CD4-positive, alpha-beta memory T cell (primary cell): ENCODE data around the gene NACC2. TPM values are rescaled to one million over a fixed set of nuclear protein-coding genes. Genes with fewer than 3 reads are reported as not detected.
A peak's percentile ranks its signal among the peaks of the same experiment; 100 is the strongest.

Source experiments
- CTCF ChIA-PET: fragments of 350-600 bp; sonication (Branson Sonifier 250); formaldehyde crosslinking; loops from one replicate; lab custom pipeline; 2021; ENCODE audit warnings: inconsistent platforms; ENCODE audit not compliant: partially characterized antibody; lab: Charles Lee
- POLR2A ChIA-PET: fragments of 350-600 bp; sonication (Branson Sonifier 250); formaldehyde crosslinking; loops from one replicate; lab custom pipeline; 2021; ENCODE audit not compliant: partially characterized antibody; lab: Charles Lee
- DNase-seq, 5 donors: peaks; one replicate each; pipeline versions ENCODE4 v3.0.0 to v3.0.0-alpha.2; 2020 to 2022; ENCODE audit warnings: mixed read lengths in 1 of 5
- H3K27ac ChIP-seq: one replicate; pipeline ENCODE4 v1.7.0; 2013; ENCODE audit warnings: low read depth, low read length
- H3K27me3 ChIP-seq: 2 replicates; pipeline ENCODE4 v1.7.0; 2013; ENCODE audit warnings: mild to moderate bottlenecking, low read length, moderate library complexity; ENCODE audit not compliant: insufficient read depth
- H3K36me3 ChIP-seq: 2 replicates; pipeline ENCODE4 v1.7.0; 2013; ENCODE audit warnings: mild to moderate bottlenecking, low read length, moderate library complexity; ENCODE audit not compliant: insufficient read depth
- H3K4me1 ChIP-seq: 2 replicates; pipeline ENCODE4 v1.7.0; 2013; ENCODE audit warnings: mild to moderate bottlenecking, low read length, moderate library complexity; ENCODE audit not compliant: insufficient read depth
- H3K4me3 ChIP-seq, 2 donors: one replicate each; pipeline ENCODE4 v1.7.0; 2013; ENCODE audit warnings: low read length in 2 of 2, mild to moderate bottlenecking in 1 of 2
- H3K9me3 ChIP-seq, 2 donors: one replicate each; pipeline ENCODE4 v1.7.0; 2013; ENCODE audit warnings: low read length in 2 of 2, control low read depth in 1 of 2; ENCODE audit not compliant: control insufficient read depth in 1 of 2
- H3K27ac Mint-ChIP-seq, 7 donors: one replicate each; pipeline ENCODE4 v1.8.0; 2020 to 2021; ENCODE audit warnings: mixed read lengths in 7 of 7, mild to moderate bottlenecking in 6 of 7, inconsistent platforms in 3 of 7, moderate library complexity in 3 of 7
- H3K27me3 Mint-ChIP-seq, 2 donors: one replicate each; pipeline ENCODE4 v1.8.0; 2020 to 2021; ENCODE audit warnings: mixed read lengths in 2 of 2
- H3K36me3 Mint-ChIP-seq, 2 donors: one replicate each; pipeline ENCODE4 v1.8.0; 2020 to 2021; ENCODE audit warnings: mixed read lengths in 2 of 2, inconsistent platforms in 1 of 2, mild to moderate bottlenecking in 1 of 2
- H3K4me1 Mint-ChIP-seq, 4 donors: one replicate each; pipeline ENCODE4 v1.8.0; 2020 to 2021; ENCODE audit warnings: mixed read lengths in 4 of 4, mild to moderate bottlenecking in 1 of 4
- H3K4me3 Mint-ChIP-seq, 8 donors: one replicate each; pipeline ENCODE4 v1.8.0; 2020 to 2021; ENCODE audit warnings: mixed read lengths in 8 of 8, mild to moderate bottlenecking in 7 of 8, moderate library complexity in 6 of 8, inconsistent platforms in 3 of 8
- H3K9me3 Mint-ChIP-seq, 8 donors: one replicate each; pipeline ENCODE4 v1.8.0; 2020 to 2021; ENCODE audit warnings: mixed read lengths in 8 of 8, mild to moderate bottlenecking in 5 of 8, inconsistent platforms in 3 of 8, moderate library complexity in 1 of 8
- intact Hi-C: fragments of 100-400 bp; cut with micrococcal nuclease; formaldehyde crosslinking; loops from one replicate; pipeline ENCODE4 v1.15.1; 2023
- polyA plus RNA-seq, 2 donors: library from polyadenylated mRNA; unstranded; fragments of 300-500 nt; fragmentation: Illumina TruSeq; gene quantifications; one replicate each; pipeline ENCODE4 v1.2.3, GENCODE V29; 2021
- total RNA-seq, 2 experiments: library from RNA; stranded (reverse); gene quantifications; one replicate each; pipeline ENCODE4 v1.2.3, GENCODE V29; 2021

The NACC2 gene
- total and polyA plus RNA-seq, 4 experiments from 2014 or later = 0.58 to 12.2 (median 7.1) TPM

DNA sequence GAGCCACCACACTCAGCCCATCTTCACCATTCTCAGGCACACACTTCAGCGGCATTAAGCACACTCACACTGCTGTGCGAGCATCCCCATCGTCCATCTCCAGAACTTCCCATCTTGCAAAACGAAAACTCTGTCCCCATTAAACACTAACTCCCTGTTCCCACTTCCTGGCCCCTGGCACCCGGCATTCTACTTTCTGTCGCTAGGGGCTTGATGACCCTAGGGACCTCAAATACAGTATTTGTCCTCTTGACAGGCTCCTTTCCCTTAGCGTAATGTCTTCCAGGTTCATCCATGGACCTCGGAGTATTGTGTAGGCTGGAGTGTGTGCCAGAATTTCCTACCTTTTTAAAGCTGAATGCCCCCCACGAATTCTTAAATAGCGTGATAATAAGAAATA, 119.3 kb downstream of the NACC2 start:
- H3K4me3 ChIP-seq = no peak overlapping the region
- H3K4me1 ChIP-seq = peaks cover 19% of the 10 kb centered on the region
- Mint-ChIP-seq H3K27me3 (no peaks in the 10 kb centered on the region), H3K9me3 (peaks cover 0 to under 1% (median 0%) of the 10 kb centered on the region in 8 donors), H3K4me3 (no peak overlapping the region), H3K36me3 (no peaks in the 10 kb centered on the region), H3K27ac (peak overlapping the region in 1 of 7 donors; percentile 44), H3K4me1 (peaks cover 5 to 15% (median 9%) of the 10 kb centered on the region in 4 donors)
- H3K36me3 ChIP-seq = no peaks in the 10 kb centered on the region
- H3K27me3 ChIP-seq = no peaks in the 10 kb centered on the region
- intact Hi-C loops = no loop called here
- ChIA-PET CTCF (interaction anchor here (1.5 kb wide), 1 partner anchor 8 kb away, joined by 7 read pairs; no protein-coding TSS in a partner anchor), POLR2A (interaction anchor here (1.1 kb wide), 1 partner anchor 15 kb away, joined by 3 read pairs; no protein-coding TSS in a partner anchor)
- DNase-seq = no peak
- H3K9me3 ChIP-seq = no peaks in the 10 kb centered on the region
- H3K27ac ChIP-seq = no peak overlapping the region

- Histone ChIP-seq H3K4me1 (peaks cover 9% of the 10 kb centered on the region), H3K27ac (no peak overlapping the region), H3K27me3 (no peaks in the 10 kb centered on the region), H3K36me3 (no peaks in the 10 kb centered on the region), H3K9me3 (no peaks in the 10 kb centered on the region), H3K4me3 (no peak overlapping the region)
- ChIA-PET POLR2A (no interaction called here), CTCF (no interaction called here)
- Mint-ChIP-seq H3K4me3 (no peak overlapping the region), H3K27ac (no peak overlapping the region), H3K9me3 (peaks cover 0 to 4% (median 0%) of the 10 kb centered on the region in 8 donors), H3K4me1 (peaks cover 5 to 8% (median 7%) of the 10 kb centered on the region in 4 donors), H3K27me3 (peaks cover 0 to 2% of the 10 kb centered on the region in 2 donors), H3K36me3 (no peaks in the 10 kb centered on the region)
- intact Hi-C loops = no loop called here
- DNase-seq = no peak
These were observed 120.9 kb downstream of the NACC2 start for GRCh38 chr9:135974220-135974573.

- H3K36me3 ChIP-seq = no peaks in the 10 kb centered on the region
- no peak overlapping the region for H3K27ac ChIP-seq
- Mint-ChIP-seq H3K27me3 (peaks cover 0 to 2% of the 10 kb centered on the region in 2 donors), H3K27ac (no peak overlapping the region), H3K4me3 (no peak overlapping the region), H3K36me3 (no peaks in the 10 kb centered on the region), H3K9me3 (peaks cover 0 to 4% (median 0%) of the 10 kb centered on the region in 8 donors), H3K4me1 (peaks cover 0 to 1% (median under 1%) of the 10 kb centered on the region in 4 donors)
- peak in 1 of 5 donors; percentile 19 for DNase-seq
- no peak overlapping the region for H3K4me3 ChIP-seq
- H3K27me3 ChIP-seq = no peaks in the 10 kb centered on the region
- H3K9me3 ChIP-seq = no peaks in the 10 kb centered on the region
- intact Hi-C loops = no loop called here
- POLR2A ChIA-PET = no interaction called here
- peaks cover 2% of the 10 kb centered on the region for H3K4me1 ChIP-seq
- CTCF ChIA-PET = no interaction called here
These were observed 121.5 kb downstream of the NACC2 start for GRCh38 chr9:135973277-135974219.

- no peak overlapping the region for H3K4me3 ChIP-seq
- POLR2A ChIA-PET = no interaction called here
- CTCF ChIA-PET = interaction anchor here (2.0 kb wide), 1 partner anchor 150 kb away, joined by 10 read pairs; no protein-coding TSS in a partner anchor
- H3K4me3 Mint-ChIP-seq = no peak overlapping the region
- H3K36me3 Mint-ChIP-seq = peaks cover 0 to 1% of the 10 kb centered on the region in 2 donors
- peak overlapping the region in 1 of 7 donors; percentile 28 for H3K27ac Mint-ChIP-seq
- no peaks in the 10 kb centered on the region for H3K36me3 ChIP-seq
- no peak overlapping the region for H3K27ac ChIP-seq
- no peaks in the 10 kb centered on the region for H3K27me3 ChIP-seq
- DNase-seq = peak; percentile 46 to 69 (median 52)
- peaks cover 4 to 7% of the 10 kb centered on the region in 2 donors for H3K27me3 Mint-ChIP-seq
- H3K4me1 Mint-ChIP-seq = peaks cover 6 to 9% (median 7%) of the 10 kb centered on the region in 4 donors
- peaks cover 10% of the 10 kb centered on the region for H3K4me1 ChIP-seq
- H3K9me3 ChIP-seq = no peaks in the 10 kb centered on the region
- peaks cover 0 to 4% (median 0%) of the 10 kb centered on the region in 8 donors for H3K9me3 Mint-ChIP-seq
- intact Hi-C loops = no loop called here
These were observed 123.2 kb downstream of the NACC2 start for GRCh38 chr9:135971892-135972291.

DNA sequence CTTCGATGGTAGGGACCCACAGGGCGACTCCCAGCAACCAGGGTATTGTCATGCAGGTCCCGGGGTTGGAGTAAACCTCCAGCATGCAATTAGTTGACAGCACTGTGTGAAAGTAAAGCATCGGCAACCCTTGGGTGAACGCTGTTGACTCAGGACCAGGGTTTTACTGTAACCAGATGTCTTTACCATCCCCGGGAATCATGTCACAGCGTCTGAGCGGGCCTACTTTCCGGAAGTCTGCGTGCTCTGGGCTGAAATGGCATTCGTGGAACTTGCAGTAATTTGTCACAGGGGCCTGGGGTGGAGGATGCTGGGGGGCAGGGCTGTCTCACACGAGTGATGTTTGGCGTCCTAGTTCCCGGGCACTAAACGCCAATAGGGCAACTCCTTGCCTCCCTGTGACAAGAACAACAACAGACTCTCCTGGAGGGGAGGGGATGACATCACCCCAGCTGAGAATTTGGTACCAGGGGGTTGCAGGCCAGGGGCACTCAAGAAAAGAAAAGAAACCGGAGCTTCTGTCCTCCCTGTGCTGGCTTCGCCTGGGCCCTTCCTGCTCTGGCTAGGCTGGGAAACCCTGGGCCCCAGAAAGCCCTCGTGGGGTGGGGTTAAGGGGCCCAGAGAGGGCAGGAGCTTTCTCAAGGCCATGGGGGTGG, 123.8 kb downstream of the NACC2 start:
- Mint-ChIP-seq H3K27ac (no peak overlapping the region), H3K4me3 (no peak overlapping the region), H3K36me3 (peaks cover 0 to 1% of the 10 kb centered on the region in 2 donors), H3K4me1 (peaks cover 6 to 9% (median 7%) of the 10 kb centered on the region in 4 donors), H3K9me3 (peaks cover 0 to 4% (median 0%) of the 10 kb centered on the region in 8 donors), H3K27me3 (peaks cover 4 to 7% of the 10 kb centered on the region in 2 donors)
- Histone ChIP-seq H3K27ac (no peak overlapping the region), H3K27me3 (no peaks in the 10 kb centered on the region), H3K9me3 (no peaks in the 10 kb centered on the region), H3K4me1 (peaks cover 10% of the 10 kb centered on the region), H3K4me3 (no peak overlapping the region), H3K36me3 (no peaks in the 10 kb centered on the region)
- POLR2A ChIA-PET = no interaction called here
- DNase-seq = no peak
- intact Hi-C loops = no loop called here
- CTCF ChIA-PET = interaction anchor here (0.6 to 2.0 kb wide), 2 partner anchors 151 to 1076 kb away, joined by 3 to 10 read pairs; no protein-coding TSS in a partner anchor

- H3K4me3 Mint-ChIP-seq = no peak overlapping the region
- peak overlapping the region in 1 of 7 donors; percentile 6 for H3K27ac Mint-ChIP-seq
- peaks cover 0 to 1% of the 10 kb centered on the region in 2 donors for H3K36me3 Mint-ChIP-seq
- Histone ChIP-seq H3K4me1 (peaks cover 10% of the 10 kb centered on the region), H3K4me3 (no peak overlapping the region), H3K27me3 (no peaks in the 10 kb centered on the region), H3K36me3 (no peaks in the 10 kb centered on the region), H3K27ac (no peak overlapping the region), H3K9me3 (no peaks in the 10 kb centered on the region)
- H3K9me3 Mint-ChIP-seq = peaks cover 0 to 4% (median 0%) of the 10 kb centered on the region in 8 donors
- DNase-seq = no peak
- CTCF ChIA-PET = interaction anchor here (0.6 to 2.0 kb wide), 3 partner anchors 9 to 1077 kb away, joined by 3 to 10 read pairs (median 3); no protein-coding TSS in a partner anchor
- intact Hi-C loops = no loop called here
- H3K4me1 Mint-ChIP-seq = peaks cover 6 to 9% (median 7%) of the 10 kb centered on the region in 4 donors
- H3K27me3 Mint-ChIP-seq = peaks cover 4 to 7% of the 10 kb centered on the region in 2 donors
- POLR2A ChIA-PET = no interaction called here
These were observed 124.8 kb downstream of the NACC2 start for GRCh38 chr9:135970128-135970815.
